Stomach smooth muscle (tissue), 2 donors: ENCODE measurements around the gene ATP8B4.
"Not testable (repeated sequence)": the region's sequence is repeated elsewhere in the genome, so short reads cannot be mapped to it uniquely, and the experiment has no call there.

Experiments
- H3K27ac ChIP-seq: one replicate; pipeline ENCODE4 v1.7.0; 2013; ENCODE audit warnings: mild to moderate bottlenecking, low read length, inconsistent platforms
- H3K27me3 ChIP-seq, 2 donors: one replicate each; pipeline ENCODE4 v1.7.0; 2013; ENCODE audit warnings: low read length in 2 of 2; ENCODE audit not compliant: insufficient read depth in 2 of 2, control insufficient read depth in 1 of 2
- H3K36me3 ChIP-seq, 2 donors: one replicate each; pipeline ENCODE4 v1.7.0; 2013; ENCODE audit warnings: low read length in 2 of 2; ENCODE audit not compliant: control insufficient read depth in 2 of 2, insufficient read depth in 2 of 2
- H3K4me1 ChIP-seq: one replicate; pipeline ENCODE4 v1.7.0; 2013; ENCODE audit warnings: low read length; ENCODE audit not compliant: control insufficient read depth, insufficient read depth
- H3K4me3 ChIP-seq, 2 donors: one replicate each; pipeline ENCODE4 v1.7.0; 2013; ENCODE audit warnings: low read length in 2 of 2
- H3K9ac ChIP-seq, 2 donors: one replicate each; pipeline ENCODE4 v1.7.0; 2013; ENCODE audit warnings: low read length in 2 of 2, mild to moderate bottlenecking in 1 of 2
- H3K9me3 ChIP-seq, 2 donors: one replicate each; pipeline ENCODE4 v1.7.0; 2013; ENCODE audit warnings: low read length in 2 of 2; ENCODE audit not compliant: control insufficient read depth in 2 of 2
- donor health status: healthy.
- donor health status: Pancreatic carcinoma.

ATP8B4 gene

GRCh38 chr15:50119063-50120040 is at the start of gene ATP8B4:
Gene ATP8B4 (minus strand): TSS chr15:50119233. CDS start chr15:50106966, 12,267 bp downstream.
- Histone ChIP-seq H3K36me3 (no peaks in the 10 kb centered on the region), H3K27ac (no peak within 1 kb of the TSS), H3K4me3 (no peak within 1 kb of the TSS), H3K4me1 (no peaks in the 10 kb centered on the region), H3K27me3 (no peaks in the 10 kb centered on the region), H3K9ac (no peak within 1 kb of the TSS), H3K9me3 (peaks cover 0 to 5% of the 10 kb centered on the region in 2 donors)

GRCh38 chr15:50168379-50168778 is 49.3 kb upstream of the ATP8B4 start:
- no peaks in the 10 kb centered on the region for H3K36me3 ChIP-seq
- no peaks in the 10 kb centered on the region for H3K4me1 ChIP-seq
- no peak overlapping the region for H3K9ac ChIP-seq
- H3K9me3 ChIP-seq, result no peaks in the 10 kb centered on the region
- H3K27me3 ChIP-seq, result peaks cover 0 to 10% of the 10 kb centered on the region in 2 donors
- H3K27ac ChIP-seq, result no peak overlapping the region
- H3K4me3 ChIP-seq, result no peak overlapping the region

- H3K9ac ChIP-seq, result no peak overlapping the region
- H3K9me3 ChIP-seq, result no peaks in the 10 kb centered on the region
- H3K27ac ChIP-seq, result no peak overlapping the region
- H3K4me3 ChIP-seq, result no peak overlapping the region
- H3K27me3 ChIP-seq, result peaks cover 0 to 10% of the 10 kb centered on the region in 2 donors
- no peaks in the 10 kb centered on the region for H3K4me1 ChIP-seq
- no peaks in the 10 kb centered on the region for H3K36me3 ChIP-seq
Observed at GRCh38 chr15:50167110-50167509, 48.1 kb upstream of the ATP8B4 start.

- Histone ChIP-seq H3K9ac (no peak overlapping the region), H3K36me3 (no peaks in the 10 kb centered on the region), H3K27ac (no peak overlapping the region), H3K9me3 (no peaks in the 10 kb centered on the region), H3K4me3 (no peak overlapping the region), H3K27me3 (peaks cover 0 to 10% of the 10 kb centered on the region in 2 donors), H3K4me1 (no peaks in the 10 kb centered on the region)
Observed at GRCh38 chr15:50166216-50166615, 47.2 kb upstream of the ATP8B4 start.

GRCh38 chr15:50164458-50164857 is 45.4 kb upstream of the ATP8B4 start:
- no peaks in the 10 kb centered on the region for H3K9me3 ChIP-seq
- H3K4me3 ChIP-seq, result no peak overlapping the region
- no peaks in the 10 kb centered on the region for H3K4me1 ChIP-seq
- no peak overlapping the region for H3K27ac ChIP-seq
- H3K27me3 ChIP-seq, result peaks cover 0 to 10% of the 10 kb centered on the region in 2 donors
- no peaks in the 10 kb centered on the region for H3K36me3 ChIP-seq
- H3K9ac ChIP-seq, result no peak overlapping the region

GRCh38 chr15:50163719-50164410 is 44.8 kb upstream of the ATP8B4 start:
- Histone ChIP-seq H3K36me3 (no peaks in the 10 kb centered on the region), H3K9ac (no peak overlapping the region), H3K27me3 (peaks cover 0 to 7% of the 10 kb centered on the region in 2 donors), H3K4me1 (no peaks in the 10 kb centered on the region), H3K4me3 (no peak overlapping the region), H3K27ac (no peak overlapping the region), H3K9me3 (no peaks in the 10 kb centered on the region)

GRCh38 chr15:50162969-50163718 is 44.1 kb upstream of the ATP8B4 start:
- Histone ChIP-seq H3K36me3 (no peaks in the 10 kb centered on the region), H3K9ac (no peak overlapping the region), H3K9me3 (no peaks in the 10 kb centered on the region), H3K27me3 (peaks cover 0 to 7% of the 10 kb centered on the region in 2 donors), H3K4me3 (no peak overlapping the region), H3K4me1 (no peaks in the 10 kb centered on the region), H3K27ac (no peak overlapping the region)

GRCh38 chr15:50158236-50158635 is 39.2 kb upstream of the ATP8B4 start:
- H3K36me3 ChIP-seq, result not testable (repeated sequence)

GRCh38 chr15:50151476-50151875 is 32.4 kb upstream of the ATP8B4 start:
- Histone ChIP-seq H3K4me1 (no peaks in the 10 kb centered on the region), H3K27ac (no peak overlapping the region), H3K9ac (no peak overlapping the region), H3K36me3 (no peaks in the 10 kb centered on the region), H3K4me3 (no peak overlapping the region), H3K9me3 (no peaks in the 10 kb centered on the region), H3K27me3 (no peaks in the 10 kb centered on the region)

More at GRCh38 chr15:50158236-50158635, 39.2 kb upstream of the ATP8B4 start:
- not testable (repeated sequence) for H3K4me3 ChIP-seq, H3K9me3 ChIP-seq, H3K4me1 ChIP-seq, H3K27me3 ChIP-seq, H3K9ac ChIP-seq, H3K27ac ChIP-seq

GRCh38 chr15:50150851-50151250 is 31.8 kb upstream of the ATP8B4 start:
- no peaks in the 10 kb centered on the region for H3K36me3 ChIP-seq
- H3K4me3 ChIP-seq, result no peak overlapping the region
- H3K27me3 ChIP-seq, result no peaks in the 10 kb centered on the region
- H3K27ac ChIP-seq, result no peak overlapping the region
- H3K9me3 ChIP-seq, result no peaks in the 10 kb centered on the region
- H3K4me1 ChIP-seq, result no peaks in the 10 kb centered on the region
- H3K9ac ChIP-seq, result no peak overlapping the region
